ENCODE results near the gene NDUFA7. TPM values are rescaled to one million over a fixed set of nuclear protein-coding genes. Genes with fewer than 3 reads are reported as not detected.
"Not testable (repeated sequence)": the region's sequence is repeated elsewhere in the genome, so short reads cannot be mapped to it uniquely, and the experiment has no call there.

The NDUFA7 gene
- total RNA-seq, 4 donors from 2014 or later: 23.8 to 40.6 (median 32.8) TPM

GRCh38 chr19:8343483-8343844 is 22.3 kb upstream of the NDUFA7 start:
- intact Hi-C loops (cut with DNase I): no loop called here
- H3K4me1 ChIP-seq: peaks cover 8 to 44% (median 8%) of the 10 kb centered on the region in 3 donors
- peak overlapping the region; percentile 35 to 71 (median 62) for H3K4me3 ChIP-seq
- H3K36me3 ChIP-seq: no peaks in the 10 kb centered on the region
- peaks cover 0 to 52% (median 2%) of the 10 kb centered on the region in 4 donors for H3K27me3 ChIP-seq
- H3K27ac ChIP-seq: peak overlapping the region in 2 of 4 donors; percentile 49 to 88
- TF ChIP-seq POLR2A (IDR thresholded peaks at IDR 0.05) (no peak), CTCF (IDR thresholded peaks at IDR 0.05) (no peak)
- WGBS, 2 donors: 36 to 54% methylated on average over 8 to 10 of the region's 11 CpGs
- DNase-seq: no peak
- no peaks in the 10 kb centered on the region for H3K9me3 ChIP-seq

- TF ChIP-seq CTCF (IDR thresholded peaks at IDR 0.05) (peak in 1 of 6 experiments; percentile 10), POLR2A (IDR thresholded peaks at IDR 0.05) (peak in 2 of 4 donors; percentile 63 to 70)
- H3K27me3 ChIP-seq: peaks cover 0 to 53% (median 2%) of the 10 kb centered on the region in 4 donors
- DNase-seq: peak; percentile 65
Measured at GRCh38 chr19:8342684-8343482, 21.7 kb upstream of the NDUFA7 start, which contains the start of gene KANK3. KANK3 (minus strand) TSS chr19:8343262; CDS start chr19:8337828, 5,434 bp downstream.

GRCh38 chr19:8342316-8342683 is 21.1 kb upstream of the NDUFA7 start:
- DNase-seq: no peak
- no peaks in the 10 kb centered on the region for H3K36me3 ChIP-seq
- H3K4me3 ChIP-seq: peak overlapping the region; percentile 35 to 71 (median 62)
- 73 to 80% methylated on average over 1 to 4 of the region's 14 CpGs for WGBS, 2 donors
- H3K27me3 ChIP-seq: peaks cover 0 to 59% (median 2%) of the 10 kb centered on the region in 4 donors
- no peak for TF ChIP-seq POLR2A (IDR thresholded peaks at IDR 0.05)
- H3K27ac ChIP-seq: peak overlapping the region; percentile 72 to 88 (median 86)
- intact Hi-C loops (cut with DNase I): no loop called here
- H3K9me3 ChIP-seq: no peaks in the 10 kb centered on the region
- peaks cover 8 to 44% (median 13%) of the 10 kb centered on the region in 3 donors for H3K4me1 ChIP-seq

More at GRCh38 chr19:8342684-8343482, 21.7 kb upstream of the NDUFA7 start, which contains the start of gene KANK3:
- H3K36me3 ChIP-seq: no peaks in the 10 kb centered on the region
- H3K4me3 ChIP-seq: peak within 1 kb of the TSS; percentile 35 to 71 (median 62)
- 11% methylated on average over 20 of the region's 65 CpGs; no CpG with 5 or more reads in 1 of the 2 donors for WGBS, 2 donors
- H3K9me3 ChIP-seq: no peaks in the 10 kb centered on the region
- peak within 1 kb of the TSS; percentile 72 to 88 (median 86) for H3K27ac ChIP-seq
- intact Hi-C loops (cut with DNase I): no loop called here
- peaks cover 8 to 42% (median 8%) of the 10 kb centered on the region in 3 donors for H3K4me1 ChIP-seq

GRCh38 chr19:8341504-8341903 is 20.3 kb upstream of the NDUFA7 start:
- 97 to 100% methylated on average over 4 of the region's 4 CpGs for WGBS, 2 donors
- H3K36me3 ChIP-seq; DNase-seq; intact Hi-C loops (cut with DNase I); H3K9me3 ChIP-seq: not testable (repeated sequence)
- Histone ChIP-seq H3K4me1 (peaks cover 8 to 47% (median 13%) of the 10 kb centered on the region in 3 donors), H3K27me3 (peaks cover 0 to 67% (median 2%) of the 10 kb centered on the region in 4 donors), H3K4me3 (peak overlapping the region in 1 of 4 donors; percentile 71), H3K27ac (peak overlapping the region; percentile 72 to 88 (median 86))

GRCh38 chr19:8340341-8341096 is 19.3 kb upstream of the NDUFA7 start:
- H3K9me3 ChIP-seq: no peaks in the 10 kb centered on the region
- TF ChIP-seq CTCF (IDR thresholded peaks at IDR 0.05) (peak in 2 of 6 experiments; percentile 13 to 23), POLR2A (IDR thresholded peaks at IDR 0.05) (no peak)
- H3K27me3 ChIP-seq: peaks cover 0 to 74% (median 2%) of the 10 kb centered on the region in 4 donors
- no peak for DNase-seq
- 24 to 27% methylated on average over 9 to 14 of the region's 15 CpGs for WGBS, 2 donors
- H3K36me3 ChIP-seq: no peaks in the 10 kb centered on the region
- intact Hi-C loops (cut with DNase I): no loop called here
- peak overlapping the region in 3 of 4 donors; percentile 30 to 87 (median 52) for H3K27ac ChIP-seq
- H3K4me1 ChIP-seq: peaks cover 8 to 54% (median 17%) of the 10 kb centered on the region in 3 donors
- peak overlapping the region in 1 of 4 donors; percentile 15 for H3K4me3 ChIP-seq

All from esophagus squamous epithelium (tissue), 5 donors.